Cardiac muscle cell (in vitro differentiated cells and primary cell): Measurements from ENCODE around the gene DFFB. TPM values are rescaled to one million over a fixed set of nuclear protein-coding genes. Genes with fewer than 3 reads are reported as not detected.
A peak's percentile ranks its signal among the peaks of the same experiment; 100 is the strongest.

Experiments used
- DNase-seq, 2 donors: peaks; one replicate each; pipeline versions ENCODE4 v3.0.0 to v3.0.0-alpha.2; 2010 to 2017; ENCODE audit warnings: low read depth in 1 of 2, low spot score in 1 of 2
- H3K27ac ChIP-seq: fragments of 200-600 bp; sonication (generic); 2 replicates; pipeline ENCODE4 v1.5.1; 2016
- H3K27me3 ChIP-seq: fragments of 200-600 bp; sonication (generic); 2 replicates; pipeline ENCODE4 v1.6.0; 2016; ENCODE audit warnings: control low read depth
- H3K36me3 ChIP-seq: fragments of 200-600 bp; sonication (generic); 2 replicates; pipeline ENCODE4 v1.5.1; 2016; ENCODE audit warnings: control low read depth
- H3K4me1 ChIP-seq: fragments of 200-600 bp; sonication (generic); 2 replicates; pipeline ENCODE4 v1.8.1; 2017; ENCODE audit warnings: low read depth, mild to moderate bottlenecking, mixed run types
- H3K4me3 ChIP-seq: fragments of 200-600 bp; sonication (generic); 2 replicates; pipeline ENCODE4 v1.5.1; 2016; ENCODE audit warnings: mild to moderate bottlenecking
- H3K9me3 ChIP-seq: fragments of 200-600 bp; sonication (generic); 2 replicates; pipeline ENCODE4 v1.5.1; 2017; ENCODE audit warnings: low read depth, mild to moderate bottlenecking, control low read depth
- polyA plus RNA-seq: library from polyadenylated mRNA; unstranded; fragments of >200 nt; fragmentation: Nextera tagmentation; extraction: Ambion mirVana; gene quantifications from 2 replicates; pipeline ENCODE4 v1.2.1, GENCODE V29; 2016
- total RNA-seq: library from RNA; depleted of rRNA; stranded (reverse); fragments of >200 nt; gene quantifications from 2 replicates; pipeline ENCODE4 v1.2.3, GENCODE V29; 2016
- TF ChIP-seq, protein P1 (sequence below): IDR thresholded peaks from 2 replicates; pipeline ENCODE4 v1.5.1; 2012; ENCODE audit warnings: low read depth, mild to moderate bottlenecking, low read length

Gene DFFB
- total and polyA plus RNA-seq, 2 experiments from 2014 or later, result 6.5 to 8.0 TPM

GRCh38 chr1:3892748-3893147 is 35.5 kb downstream of the DFFB start:
- TF ChIP-seq, protein P1, sequence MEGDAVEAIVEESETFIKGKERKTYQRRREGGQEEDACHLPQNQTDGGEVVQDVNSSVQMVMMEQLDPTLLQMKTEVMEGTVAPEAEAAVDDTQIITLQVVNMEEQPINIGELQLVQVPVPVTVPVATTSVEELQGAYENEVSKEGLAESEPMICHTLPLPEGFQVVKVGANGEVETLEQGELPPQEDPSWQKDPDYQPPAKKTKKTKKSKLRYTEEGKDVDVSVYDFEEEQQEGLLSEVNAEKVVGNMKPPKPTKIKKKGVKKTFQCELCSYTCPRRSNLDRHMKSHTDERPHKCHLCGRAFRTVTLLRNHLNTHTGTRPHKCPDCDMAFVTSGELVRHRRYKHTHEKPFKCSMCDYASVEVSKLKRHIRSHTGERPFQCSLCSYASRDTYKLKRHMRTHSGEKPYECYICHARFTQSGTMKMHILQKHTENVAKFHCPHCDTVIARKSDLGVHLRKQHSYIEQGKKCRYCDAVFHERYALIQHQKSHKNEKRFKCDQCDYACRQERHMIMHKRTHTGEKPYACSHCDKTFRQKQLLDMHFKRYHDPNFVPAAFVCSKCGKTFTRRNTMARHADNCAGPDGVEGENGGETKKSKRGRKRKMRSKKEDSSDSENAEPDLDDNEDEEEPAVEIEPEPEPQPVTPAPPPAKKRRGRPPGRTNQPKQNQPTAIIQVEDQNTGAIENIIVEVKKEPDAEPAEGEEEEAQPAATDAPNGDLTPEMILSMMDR, result no peak
- H3K27me3 ChIP-seq, result no peaks in the 10 kb centered on the region
- peaks cover 23% of the 10 kb centered on the region for H3K36me3 ChIP-seq
- H3K9me3 ChIP-seq, result no peaks in the 10 kb centered on the region
- no peak for DNase-seq
- no peak overlapping the region for H3K27ac ChIP-seq
- no peak overlapping the region for H3K4me3 ChIP-seq
- H3K4me1 ChIP-seq, result no peaks in the 10 kb centered on the region

DNA sequence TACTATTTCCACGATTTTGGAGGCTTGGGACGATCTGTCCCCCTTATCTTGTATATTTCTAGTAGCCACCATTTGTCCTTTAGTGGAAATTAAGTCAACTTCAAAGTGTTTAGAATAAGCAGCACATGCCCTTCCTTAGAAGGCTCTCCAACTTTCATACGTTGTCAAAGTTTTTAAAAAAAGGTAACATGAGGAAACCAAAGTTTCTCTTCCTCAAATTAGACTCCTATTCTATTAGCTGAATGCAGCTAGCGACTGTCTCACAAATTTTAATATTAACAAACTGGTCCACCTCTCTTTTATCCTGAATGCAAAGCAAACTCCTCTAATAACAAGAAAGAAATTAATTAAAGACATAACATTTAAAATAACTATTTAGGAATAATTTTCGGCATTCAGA is 35.9 kb downstream of the DFFB start:
- Histone ChIP-seq H3K9me3 (no peaks in the 10 kb centered on the region), H3K27me3 (no peaks in the 10 kb centered on the region), H3K27ac (no peak overlapping the region), H3K4me3 (no peak overlapping the region), H3K36me3 (peaks cover 20% of the 10 kb centered on the region), H3K4me1 (no peaks in the 10 kb centered on the region)
- DNase-seq, result no peak
- TF ChIP-seq, protein P1, result no peak

DNA sequence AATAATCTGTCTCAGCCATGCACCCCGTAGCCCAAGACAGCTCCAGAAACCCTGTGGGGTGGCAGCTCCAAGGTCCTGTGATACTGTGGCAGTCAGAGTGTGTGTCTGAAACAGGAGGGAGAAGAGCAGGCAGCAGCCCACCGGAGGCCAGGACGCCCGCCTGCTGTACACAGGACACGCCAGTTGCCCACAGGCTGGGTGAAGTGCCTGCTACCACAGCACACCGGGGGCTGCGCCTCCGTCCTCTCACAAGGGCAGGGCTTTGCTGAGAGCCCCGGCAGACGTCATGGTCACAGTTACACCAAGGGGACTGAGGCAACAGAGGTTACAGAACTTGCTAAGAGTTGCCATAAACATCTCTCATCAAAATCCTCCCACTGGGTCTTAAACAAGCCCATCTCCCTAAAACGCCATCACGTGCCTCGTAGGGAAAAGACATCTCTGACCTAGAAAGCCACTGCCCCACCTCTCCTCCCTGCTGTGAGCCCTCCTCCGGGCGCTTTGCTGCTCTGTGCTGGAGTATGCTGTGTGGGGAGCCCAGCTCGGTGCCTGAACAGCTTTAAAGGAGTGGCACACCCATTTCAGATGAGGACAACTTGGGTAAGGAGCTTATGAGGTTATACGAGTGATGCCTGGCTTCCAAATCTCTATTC is 37.5 kb downstream of the DFFB start:
- no peak for DNase-seq
- Histone ChIP-seq H3K9me3 (no peaks in the 10 kb centered on the region), H3K27ac (no peak overlapping the region), H3K36me3 (peaks cover 17% of the 10 kb centered on the region), H3K27me3 (no peaks in the 10 kb centered on the region), H3K4me3 (no peak overlapping the region), H3K4me1 (peaks cover 8% of the 10 kb centered on the region)
- TF ChIP-seq, protein P1, result no peak

GRCh38 chr1:3895279-3895950 is 38.1 kb downstream of the DFFB start:
- no peak for DNase-seq
- peaks cover 8% of the 10 kb centered on the region for H3K4me1 ChIP-seq

DNA sequence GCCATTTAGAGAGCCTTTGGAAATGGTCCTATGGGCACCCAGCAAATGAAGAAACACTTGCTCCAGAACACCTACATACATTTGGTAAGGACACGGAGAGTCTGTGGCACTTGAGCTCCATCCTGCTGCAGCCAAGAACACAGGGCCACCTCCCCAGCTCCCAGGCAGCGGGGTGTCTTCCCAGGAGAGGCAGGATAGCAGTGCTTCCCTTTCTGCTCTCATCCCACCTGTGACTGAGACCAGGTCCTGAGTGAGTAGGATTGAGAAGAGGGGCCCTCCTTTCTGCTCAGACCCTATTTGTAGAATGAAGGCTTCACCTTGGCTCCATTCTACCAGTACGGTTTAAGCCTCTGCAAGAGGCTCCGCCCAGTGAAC is 38.7 kb downstream of the DFFB start:
- no peak for DNase-seq
- Histone ChIP-seq H3K27me3 (no peaks in the 10 kb centered on the region), H3K4me3 (no peak overlapping the region), H3K36me3 (peaks cover 7% of the 10 kb centered on the region), H3K4me1 (peaks cover 8% of the 10 kb centered on the region), H3K9me3 (no peaks in the 10 kb centered on the region), H3K27ac (peak overlapping the region; percentile 66)
- TF ChIP-seq, protein P1, result no peak

More at GRCh38 chr1:3895279-3895950, 38.1 kb downstream of the DFFB start:
- Histone ChIP-seq H3K36me3 (peaks cover 10% of the 10 kb centered on the region), H3K9me3 (no peaks in the 10 kb centered on the region), H3K4me3 (no peak overlapping the region), H3K27ac (peak overlapping the region; percentile 66), H3K27me3 (no peaks in the 10 kb centered on the region)
- TF ChIP-seq, protein P1, result no peak
